D721Med (cell line): Measurements from ENCODE around the gene TMEM207.

ENCODE experiments used
- DNase-seq: peaks from one replicate; pipeline ENCODE4 v3.0.0; 2011; ENCODE audit warnings: low spot score; ENCODE audit not compliant: insufficient read length
- FAIRE-seq: peaks from 2 replicates; lab custom pipeline; 2011; peaks lifted over from hg19 to GRCh38; lab: Jason Lieb, UNC
- CTCF ChIP-seq: IDR thresholded peaks from 2 replicates; pipeline ENCODE4 v1.5.1; 2012; ENCODE audit warnings: mild to moderate bottlenecking, control low read depth; ENCODE audit not compliant: insufficient read depth; ENCODE audit errors: missing control alignments

The TMEM207 gene

GRCh38 chr3:190433626-190434025 is 16.1 kb downstream of the TMEM207 start:
- FAIRE-seq: no peak
- DNase-seq: no peak
- no peak for TF ChIP-seq CTCF

- FAIRE-seq (no peak), DNase-seq (no peak)
- no peak for TF ChIP-seq CTCF
Observed at GRCh38 chr3:190432216-190432615, 17.5 kb downstream of the TMEM207 start.

GRCh38 chr3:190430906-190431305 is 18.8 kb downstream of the TMEM207 start:
- no peak for DNase-seq
- no peak for TF ChIP-seq CTCF
- FAIRE-seq: no peak

GRCh38 chr3:190429681-190430080 is 20.0 kb downstream of the TMEM207 start:
- FAIRE-seq: no peak
- no peak for TF ChIP-seq CTCF
- no peak for DNase-seq

GRCh38 chr3:190426806-190427507 is 22.7 kb downstream of the TMEM207 start:
- no peak for DNase-seq
- TF ChIP-seq CTCF: no peak
- no peak for FAIRE-seq

- DNase-seq (no peak), FAIRE-seq (no peak)
- TF ChIP-seq CTCF: no peak
Observed at GRCh38 chr3:190425833-190426232, 23.9 kb downstream of the TMEM207 start.
